ENCODE data around the gene CAMK1D. TPM values are rescaled to one million over a fixed set of nuclear protein-coding genes. Genes with fewer than 3 reads are reported as not detected.

CAMK1D gene
- total and polyA plus RNA-seq, 2 of the 8 experiments (the other 6 are each of a cell fraction or from before 2014, with no cell fraction given) = 3.5 to 10.6 TPM

- TF ChIP-seq GTF2F1 (IDR thresholded peaks at IDR 0.05; ENCODE audit: borderline replicate concordance, low read depth, low read length) (no peak), ASH2L (IDR thresholded peaks at IDR 0.05; ENCODE audit: low read length) (no peak)
- TF ChIP-seq, protein P1, sequence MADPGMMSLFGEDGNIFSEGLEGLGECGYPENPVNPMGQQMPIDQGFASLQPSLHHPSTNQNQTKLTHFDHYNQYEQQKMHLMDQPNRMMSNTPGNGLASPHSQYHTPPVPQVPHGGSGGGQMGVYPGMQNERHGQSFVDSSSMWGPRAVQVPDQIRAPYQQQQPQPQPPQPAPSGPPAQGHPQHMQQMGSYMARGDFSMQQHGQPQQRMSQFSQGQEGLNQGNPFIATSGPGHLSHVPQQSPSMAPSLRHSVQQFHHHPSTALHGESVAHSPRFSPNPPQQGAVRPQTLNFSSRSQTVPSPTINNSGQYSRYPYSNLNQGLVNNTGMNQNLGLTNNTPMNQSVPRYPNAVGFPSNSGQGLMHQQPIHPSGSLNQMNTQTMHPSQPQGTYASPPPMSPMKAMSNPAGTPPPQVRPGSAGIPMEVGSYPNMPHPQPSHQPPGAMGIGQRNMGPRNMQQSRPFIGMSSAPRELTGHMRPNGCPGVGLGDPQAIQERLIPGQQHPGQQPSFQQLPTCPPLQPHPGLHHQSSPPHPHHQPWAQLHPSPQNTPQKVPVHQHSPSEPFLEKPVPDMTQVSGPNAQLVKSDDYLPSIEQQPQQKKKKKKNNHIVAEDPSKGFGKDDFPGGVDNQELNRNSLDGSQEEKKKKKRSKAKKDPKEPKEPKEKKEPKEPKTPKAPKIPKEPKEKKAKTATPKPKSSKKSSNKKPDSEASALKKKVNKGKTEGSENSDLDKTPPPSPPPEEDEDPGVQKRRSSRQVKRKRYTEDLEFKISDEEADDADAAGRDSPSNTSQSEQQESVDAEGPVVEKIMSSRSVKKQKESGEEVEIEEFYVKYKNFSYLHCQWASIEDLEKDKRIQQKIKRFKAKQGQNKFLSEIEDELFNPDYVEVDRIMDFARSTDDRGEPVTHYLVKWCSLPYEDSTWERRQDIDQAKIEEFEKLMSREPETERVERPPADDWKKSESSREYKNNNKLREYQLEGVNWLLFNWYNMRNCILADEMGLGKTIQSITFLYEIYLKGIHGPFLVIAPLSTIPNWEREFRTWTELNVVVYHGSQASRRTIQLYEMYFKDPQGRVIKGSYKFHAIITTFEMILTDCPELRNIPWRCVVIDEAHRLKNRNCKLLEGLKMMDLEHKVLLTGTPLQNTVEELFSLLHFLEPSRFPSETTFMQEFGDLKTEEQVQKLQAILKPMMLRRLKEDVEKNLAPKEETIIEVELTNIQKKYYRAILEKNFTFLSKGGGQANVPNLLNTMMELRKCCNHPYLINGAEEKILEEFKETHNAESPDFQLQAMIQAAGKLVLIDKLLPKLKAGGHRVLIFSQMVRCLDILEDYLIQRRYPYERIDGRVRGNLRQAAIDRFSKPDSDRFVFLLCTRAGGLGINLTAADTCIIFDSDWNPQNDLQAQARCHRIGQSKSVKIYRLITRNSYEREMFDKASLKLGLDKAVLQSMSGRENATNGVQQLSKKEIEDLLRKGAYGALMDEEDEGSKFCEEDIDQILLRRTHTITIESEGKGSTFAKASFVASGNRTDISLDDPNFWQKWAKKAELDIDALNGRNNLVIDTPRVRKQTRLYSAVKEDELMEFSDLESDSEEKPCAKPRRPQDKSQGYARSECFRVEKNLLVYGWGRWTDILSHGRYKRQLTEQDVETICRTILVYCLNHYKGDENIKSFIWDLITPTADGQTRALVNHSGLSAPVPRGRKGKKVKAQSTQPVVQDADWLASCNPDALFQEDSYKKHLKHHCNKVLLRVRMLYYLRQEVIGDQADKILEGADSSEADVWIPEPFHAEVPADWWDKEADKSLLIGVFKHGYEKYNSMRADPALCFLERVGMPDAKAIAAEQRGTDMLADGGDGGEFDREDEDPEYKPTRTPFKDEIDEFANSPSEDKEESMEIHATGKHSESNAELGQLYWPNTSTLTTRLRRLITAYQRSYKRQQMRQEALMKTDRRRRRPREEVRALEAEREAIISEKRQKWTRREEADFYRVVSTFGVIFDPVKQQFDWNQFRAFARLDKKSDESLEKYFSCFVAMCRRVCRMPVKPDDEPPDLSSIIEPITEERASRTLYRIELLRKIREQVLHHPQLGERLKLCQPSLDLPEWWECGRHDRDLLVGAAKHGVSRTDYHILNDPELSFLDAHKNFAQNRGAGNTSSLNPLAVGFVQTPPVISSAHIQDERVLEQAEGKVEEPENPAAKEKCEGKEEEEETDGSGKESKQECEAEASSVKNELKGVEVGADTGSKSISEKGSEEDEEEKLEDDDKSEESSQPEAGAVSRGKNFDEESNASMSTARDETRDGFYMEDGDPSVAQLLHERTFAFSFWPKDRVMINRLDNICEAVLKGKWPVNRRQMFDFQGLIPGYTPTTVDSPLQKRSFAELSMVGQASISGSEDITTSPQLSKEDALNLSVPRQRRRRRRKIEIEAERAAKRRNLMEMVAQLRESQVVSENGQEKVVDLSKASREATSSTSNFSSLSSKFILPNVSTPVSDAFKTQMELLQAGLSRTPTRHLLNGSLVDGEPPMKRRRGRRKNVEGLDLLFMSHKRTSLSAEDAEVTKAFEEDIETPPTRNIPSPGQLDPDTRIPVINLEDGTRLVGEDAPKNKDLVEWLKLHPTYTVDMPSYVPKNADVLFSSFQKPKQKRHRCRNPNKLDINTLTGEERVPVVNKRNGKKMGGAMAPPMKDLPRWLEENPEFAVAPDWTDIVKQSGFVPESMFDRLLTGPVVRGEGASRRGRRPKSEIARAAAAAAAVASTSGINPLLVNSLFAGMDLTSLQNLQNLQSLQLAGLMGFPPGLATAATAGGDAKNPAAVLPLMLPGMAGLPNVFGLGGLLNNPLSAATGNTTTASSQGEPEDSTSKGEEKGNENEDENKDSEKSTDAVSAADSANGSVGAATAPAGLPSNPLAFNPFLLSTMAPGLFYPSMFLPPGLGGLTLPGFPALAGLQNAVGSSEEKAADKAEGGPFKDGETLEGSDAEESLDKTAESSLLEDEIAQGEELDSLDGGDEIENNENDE (IDR thresholded peaks at IDR 0.05; ENCODE audit: insufficient replicate concordance, low read length) = no peak
These were observed 285.2 kb downstream of the CAMK1D start (continued) for GRCh38 chr10:12634621-12634931.

All from H1 (cell line).